ENCODE data around the gene MNAT1. TPM values are rescaled to one million over a fixed set of nuclear protein-coding genes. Genes with fewer than 3 reads are reported as not detected.
A peak's percentile ranks its signal among the peaks of the same experiment; 100 is the strongest.

Gene MNAT1
- total and polyA plus RNA-seq, 9 of the 15 experiments (the other 6 are each of a cell fraction or from before 2014, with no cell fraction given), result 37.8 to 83.3 (median 60.4) TPM

DNA sequence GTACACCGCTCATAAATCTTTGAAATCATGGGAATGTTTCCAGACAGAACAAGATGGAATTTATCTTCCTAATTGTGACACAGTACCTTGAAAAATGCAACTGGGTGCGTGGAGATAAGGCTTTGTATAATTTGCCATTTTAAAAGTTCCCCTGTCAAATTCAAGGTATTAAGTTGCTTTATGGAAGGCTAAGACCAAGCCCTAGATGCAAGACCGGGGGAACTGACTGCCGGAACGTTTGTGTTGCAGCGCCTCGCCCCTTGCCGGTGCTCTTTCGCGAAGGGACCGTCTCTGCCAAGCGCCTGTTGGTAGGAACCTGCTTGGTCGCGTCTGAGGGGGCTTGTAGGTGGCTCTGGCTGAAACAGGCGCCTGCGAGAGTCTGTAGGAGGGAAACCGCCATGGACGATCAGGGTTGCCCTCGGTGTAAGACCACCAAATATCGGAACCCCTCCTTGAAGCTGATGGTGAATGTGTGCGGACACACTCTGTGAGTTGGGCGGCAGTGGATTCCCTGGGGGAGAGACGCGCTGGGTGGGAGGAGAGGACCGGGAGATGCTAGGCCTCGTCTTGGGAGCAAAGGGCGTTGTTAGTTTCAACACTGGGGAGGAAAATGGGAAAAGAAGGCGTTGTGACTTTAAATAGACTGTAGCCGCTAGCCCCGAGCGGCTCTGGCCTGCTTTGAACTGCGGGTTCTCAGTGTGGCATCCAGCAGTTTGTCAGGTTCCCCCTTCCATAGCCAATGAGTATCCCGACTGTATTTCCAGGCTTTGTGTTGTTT is at the start of gene MNAT1 (continued):
- TF ChIP-seq MAZ (CRISPR knock-in tag; conservative IDR thresholded peaks at IDR 0.05 in 1 of 2, IDR thresholded peaks at IDR 0.05 in 1 of 2), result peak; percentile 41 to 82; a peak in 3 of 4 replicates
- TF ChIP-seq ZSCAN32 (CRISPR knock-in tag; IDR thresholded peaks at IDR 0.05), result no peak
- TF ChIP-seq FOXA1 (IDR thresholded peaks at IDR 0.05; ENCODE audit: borderline replicate concordance), result no peak
- no peak for TF ChIP-seq ZNF830 (CRISPR knock-in tag; IDR thresholded peaks at IDR 0.05)
- TF ChIP-seq FOXP1 (CRISPR knock-in tag; IDR thresholded peaks at IDR 0.05), result no peak
- TF ChIP-seq PYGO2 (tag; IDR thresholded peaks at IDR 0.05), result no peak
- no peak for TF ChIP-seq ATF1 (CRISPR knock-in tag; IDR thresholded peaks at IDR 0.05)
- TF ChIP-seq ATF1 (tag; IDR thresholded peaks at IDR 0.05), result peak; percentile 49; the same call in 1 of the 2 replicates
- no peak for TF ChIP-seq SETDB1 (IDR thresholded peaks at IDR 0.05; ENCODE audit: low read length)
- TF ChIP-seq SLC30A9 (CRISPR knock-in tag; IDR thresholded peaks at IDR 0.05), result no peak
- TF ChIP-seq, protein P1, sequence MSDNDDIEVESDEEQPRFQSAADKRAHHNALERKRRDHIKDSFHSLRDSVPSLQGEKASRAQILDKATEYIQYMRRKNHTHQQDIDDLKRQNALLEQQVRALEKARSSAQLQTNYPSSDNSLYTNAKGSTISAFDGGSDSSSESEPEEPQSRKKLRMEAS (CRISPR knock-in tag; IDR thresholded peaks at IDR 0.05), result 0 out of 2 replicates have a peak, but pooled peaks have one; percentile 32
- TF ChIP-seq TARDBP (IDR thresholded peaks at IDR 0.05), result no peak
- peak; percentile 83 for TF ChIP-seq ZKSCAN1 (IDR thresholded peaks at IDR 0.05; ENCODE audit: low read depth, low read length)
- no peak for TF ChIP-seq TEAD4 (IDR thresholded peaks at IDR 0.05; ENCODE audit: low read length)
- no peak for TF ChIP-seq TEAD4 (CRISPR knock-in tag; IDR thresholded peaks at IDR 0.05; ENCODE audit: borderline replicate concordance)
- peak; percentile 89 for TF ChIP-seq C11orf30 (IDR thresholded peaks at IDR 0.05; ENCODE audit: low read depth)
- no peak for TF ChIP-seq SAFB (IDR thresholded peaks at IDR 0.05; ENCODE audit: borderline replicate concordance, low read depth, low read length)
- peak in 1 of 2 experiments; percentile 45; a peak in 1 of 4 replicates for TF ChIP-seq TBL1XR1 (IDR thresholded peaks at IDR 0.05; ENCODE audit: low read length in 2 of 2)
- TF ChIP-seq SUPT5H (IDR thresholded peaks at IDR 0.05), result peak; percentile 85
- TF ChIP-seq CXXC5 (CRISPR knock-in tag; IDR thresholded peaks at IDR 0.05), result peak; percentile 75
- no peak for TF ChIP-seq FUS (optimal IDR thresholded peaks at IDR 0.05; ENCODE audit: low read depth, low read length)
- TF ChIP-seq L3MBTL2 (IDR thresholded peaks at IDR 0.05), result peak; percentile 42; the same call in 1 of the 2 replicates
- TF ChIP-seq MCM5 (IDR thresholded peaks at IDR 0.05; ENCODE audit: low read depth), result no peak
- peak; percentile 38; the same call in 1 of the 2 replicates for TF ChIP-seq ZBTB7A (IDR thresholded peaks at IDR 0.05; ENCODE audit: borderline replicate concordance, control insufficient read depth, low read depth, low read length)
- TF ChIP-seq U2AF1 (optimal IDR thresholded peaks at IDR 0.05; ENCODE audit: low read depth, low read length), result no peak
- 0 out of 2 replicates have a peak, but pooled peaks have one; percentile 20 for TF ChIP-seq THRB (CRISPR knock-in tag; conservative IDR thresholded peaks at IDR 0.05)
- no peak for TF ChIP-seq GTF3C2 (IDR thresholded peaks at IDR 0.05; ENCODE audit: borderline replicate concordance, extremely low read depth, insufficient read length)

All from K562 (cell line).